Measurements from ENCODE around the gene ADAM10.

ADAM10 gene

DNA sequence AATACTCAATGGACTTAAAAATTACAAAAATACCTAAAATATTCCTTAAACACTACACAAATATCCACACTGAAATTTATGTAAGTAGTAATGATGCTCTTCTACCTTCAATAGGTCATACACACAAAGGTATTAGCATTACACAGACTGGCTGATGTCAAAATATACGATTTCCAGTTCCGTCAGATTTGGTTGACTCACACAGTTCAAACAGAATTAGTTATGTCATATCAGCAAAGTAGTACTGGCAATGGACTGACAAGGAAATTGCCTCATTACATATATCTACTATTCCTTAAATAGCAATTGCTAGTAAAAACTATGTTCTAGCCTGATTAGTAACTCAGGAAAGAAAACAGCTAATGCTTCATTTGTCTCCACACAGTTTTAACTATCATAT lies 70.8 kb downstream of the ADAM10 start:
- no peak overlapping the region for H3K27ac Mint-ChIP-seq
- peaks cover 5% of the 10 kb centered on the region for H3K4me1 Mint-ChIP-seq
- no peak for ATAC-seq
- H3K27me3 Mint-ChIP-seq: no peaks in the 10 kb centered on the region
- H3K9me3 Mint-ChIP-seq: no peaks in the 10 kb centered on the region
- no peak for DNase-seq
- H3K4me3 Mint-ChIP-seq: no peak overlapping the region

DNA sequence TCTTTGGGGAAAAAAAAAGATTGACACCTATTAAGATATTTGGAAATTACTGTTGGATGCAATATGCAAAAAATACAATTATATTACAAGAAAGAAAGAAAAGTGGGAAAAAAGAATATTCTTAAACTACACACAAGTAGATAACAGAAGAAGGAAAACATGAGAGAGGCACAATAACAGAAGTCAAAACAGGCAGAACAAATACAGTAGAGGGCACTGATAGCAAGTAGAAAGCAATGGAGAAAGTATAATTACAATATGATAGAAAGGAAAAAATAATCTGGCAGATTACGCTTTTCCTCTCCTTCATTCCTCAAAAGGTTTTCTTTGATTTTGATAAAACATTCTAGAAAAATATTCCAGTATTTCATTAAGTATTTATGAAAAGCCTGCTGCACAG lies 72.1 kb downstream of the ADAM10 start:
- ATAC-seq (no peak), DNase-seq (no peak)
- H3K27ac Mint-ChIP-seq: peak overlapping the region in 1 of 2 donors; percentile 41
- H3K9me3 Mint-ChIP-seq: no peaks in the 10 kb centered on the region
- H3K4me3 Mint-ChIP-seq: no peak overlapping the region
- H3K4me1 Mint-ChIP-seq: peaks cover 5% of the 10 kb centered on the region
- H3K27me3 Mint-ChIP-seq: no peaks in the 10 kb centered on the region

DNA sequence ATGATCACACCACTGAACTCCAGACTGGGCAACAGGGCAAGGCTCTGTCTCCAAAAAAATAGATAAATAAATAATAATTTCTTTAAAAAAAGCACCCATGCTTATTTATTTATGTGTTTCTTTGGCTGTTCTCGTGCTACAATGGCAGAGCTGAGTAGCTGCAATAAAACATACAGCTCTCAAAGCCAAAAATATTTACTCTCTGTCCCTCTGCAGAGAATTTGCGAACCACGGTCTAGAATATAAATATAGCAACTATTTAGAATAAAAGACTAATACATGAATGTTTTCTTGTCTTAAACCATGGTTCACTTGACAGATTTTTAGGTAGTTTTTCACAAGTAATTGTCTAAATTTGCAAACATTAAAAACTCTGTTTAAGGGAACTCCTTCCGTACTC lies 72.7 kb downstream of the ADAM10 start:
- Mint-ChIP-seq H3K4me3 (no peak overlapping the region), H3K27me3 (no peaks in the 10 kb centered on the region), H3K9me3 (no peaks in the 10 kb centered on the region), H3K27ac (no peak overlapping the region), H3K4me1 (peaks cover 5% of the 10 kb centered on the region)
- no peak for DNase-seq
- no peak for ATAC-seq

DNA sequence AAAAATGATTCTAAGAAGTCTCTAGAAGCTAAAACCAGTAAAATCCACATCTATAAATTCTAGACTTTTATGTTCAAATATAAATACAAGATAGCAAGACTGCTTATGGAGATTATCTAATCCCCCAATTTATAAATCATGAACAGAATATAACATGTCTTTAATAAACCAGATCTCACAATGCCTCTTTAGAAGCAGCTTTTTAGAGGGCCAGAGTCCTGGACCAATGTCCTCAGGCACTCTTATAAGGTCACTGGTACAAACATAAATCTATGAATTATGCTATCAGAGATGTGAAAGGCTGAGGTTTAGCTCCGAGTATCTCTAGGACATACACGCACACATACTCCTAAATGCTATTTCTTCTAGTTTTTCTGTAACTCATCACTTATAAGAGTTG lies 78.3 kb downstream of the ADAM10 start:
- ATAC-seq: no peak
- Mint-ChIP-seq H3K27ac (no peak overlapping the region), H3K9me3 (no peaks in the 10 kb centered on the region), H3K27me3 (no peaks in the 10 kb centered on the region), H3K4me3 (no peak overlapping the region), H3K4me1 (peaks cover 4% of the 10 kb centered on the region)
- no peak for DNase-seq

- Mint-ChIP-seq H3K4me1 (peaks cover 4% of the 10 kb centered on the region), H3K4me3 (no peak overlapping the region), H3K9me3 (no peaks in the 10 kb centered on the region), H3K27ac (no peak overlapping the region), H3K27me3 (no peaks in the 10 kb centered on the region)
- no peak for DNase-seq
- ATAC-seq: no peak
Observed at GRCh38 chr15:58669108-58669507, 80.4 kb downstream of the ADAM10 start.

GRCh38 chr15:58666957-58667356 lies 82.5 kb downstream of the ADAM10 start:
- peak overlapping the region in 1 of 2 donors; percentile 77 for H3K27ac Mint-ChIP-seq
- DNase-seq (no peak), ATAC-seq (no peak)
- H3K27me3 Mint-ChIP-seq: no peaks in the 10 kb centered on the region
- H3K4me3 Mint-ChIP-seq: no peak overlapping the region
- H3K9me3 Mint-ChIP-seq: no peaks in the 10 kb centered on the region
- peaks cover 4% of the 10 kb centered on the region for H3K4me1 Mint-ChIP-seq

DNA sequence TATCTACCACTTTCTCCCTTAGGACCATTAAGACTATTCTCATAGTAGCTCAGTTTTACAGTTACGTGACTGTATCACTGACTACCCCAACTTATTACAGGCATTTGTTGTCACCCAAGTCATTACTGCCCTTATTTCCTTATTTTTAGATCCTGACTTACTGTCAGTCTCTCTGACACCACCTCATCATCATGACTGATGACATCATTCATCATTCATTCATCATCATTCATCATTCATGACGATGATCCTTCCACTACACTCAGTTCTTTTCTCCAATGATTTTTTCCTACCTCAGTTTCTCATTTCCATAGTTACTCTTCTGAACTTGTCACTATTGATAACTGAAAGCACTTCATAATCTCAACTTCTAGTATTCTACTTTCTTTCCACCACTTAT lies 83.8 kb downstream of the ADAM10 start:
- Mint-ChIP-seq H3K4me3 (no peak overlapping the region), H3K4me1 (peaks cover 4% of the 10 kb centered on the region), H3K27me3 (no peaks in the 10 kb centered on the region), H3K9me3 (peaks cover 2 to 4% of the 10 kb centered on the region in 2 donors), H3K27ac (no peak overlapping the region)
- DNase-seq (no peak), ATAC-seq (no peak)

DNA sequence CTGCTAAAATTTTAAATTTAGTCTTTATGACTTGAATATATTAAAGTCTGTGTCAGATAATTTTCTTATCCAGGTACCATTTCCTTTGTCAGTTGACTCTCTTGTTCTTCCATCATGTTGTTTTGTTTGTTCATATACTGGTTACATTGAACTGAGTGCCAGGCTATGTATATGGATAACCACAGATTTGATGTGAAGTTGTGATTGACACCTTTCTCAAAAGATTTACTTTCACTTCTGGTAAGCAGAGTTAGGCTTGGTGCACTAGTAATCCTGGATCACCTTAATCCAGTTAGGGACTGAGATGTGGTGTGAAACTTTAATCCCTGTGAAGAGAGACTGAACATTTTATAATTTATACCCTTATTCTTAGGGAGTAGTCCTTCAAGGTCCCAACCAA lies 99.4 kb downstream of the ADAM10 start:
- no peak for ATAC-seq
- Mint-ChIP-seq H3K4me3 (no peak overlapping the region), H3K9me3 (no peaks in the 10 kb centered on the region), H3K4me1 (no peaks in the 10 kb centered on the region), H3K27me3 (no peaks in the 10 kb centered on the region), H3K27ac (no peak overlapping the region)
- DNase-seq: no peak

- no peaks in the 10 kb centered on the region for H3K27me3 Mint-ChIP-seq
- ATAC-seq (no peak), DNase-seq (no peak)
- H3K9me3 Mint-ChIP-seq: no peaks in the 10 kb centered on the region
- no peaks in the 10 kb centered on the region for H3K4me1 Mint-ChIP-seq
- H3K4me3 Mint-ChIP-seq: no peak overlapping the region
- H3K27ac Mint-ChIP-seq: no peak overlapping the region
Observed at GRCh38 chr15:58649175-58649574, 100.3 kb downstream of the ADAM10 start.

GRCh38 chr15:58643996-58644395 lies 105.5 kb downstream of the ADAM10 start:
- ATAC-seq (no peak), DNase-seq (no peak)
- no peak overlapping the region for H3K27ac Mint-ChIP-seq
- H3K4me1 Mint-ChIP-seq: no peaks in the 10 kb centered on the region
- no peak overlapping the region for H3K4me3 Mint-ChIP-seq
- H3K27me3 Mint-ChIP-seq: no peaks in the 10 kb centered on the region
- no peaks in the 10 kb centered on the region for H3K9me3 Mint-ChIP-seq

DNA sequence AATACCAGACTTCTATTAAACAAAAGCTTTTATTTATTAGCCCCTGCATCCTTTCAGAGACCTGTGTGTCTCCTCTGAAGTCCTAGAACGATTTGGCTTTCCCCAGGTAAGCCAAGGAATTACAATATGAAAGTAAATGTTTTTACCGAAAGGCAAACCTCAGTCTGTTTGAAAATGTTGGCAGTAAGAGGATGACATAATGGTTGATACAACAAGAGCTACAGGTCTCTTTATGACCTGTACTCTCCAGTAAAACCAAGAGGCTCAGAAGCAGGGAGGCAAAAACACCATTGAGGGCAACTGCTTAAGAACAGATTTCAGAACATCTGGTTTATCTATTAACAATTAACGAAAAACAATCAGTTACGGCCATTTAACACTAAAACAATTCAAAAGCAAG lies 107.8 kb downstream of the ADAM10 start:
- DNase-seq: no peak
- Mint-ChIP-seq H3K9me3 (no peaks in the 10 kb centered on the region), H3K4me1 (no peaks in the 10 kb centered on the region), H3K27me3 (no peaks in the 10 kb centered on the region), H3K4me3 (no peak overlapping the region), H3K27ac (no peak overlapping the region)
- ATAC-seq: no peak

- H3K27ac Mint-ChIP-seq: peak overlapping the region in 1 of 2 donors; percentile 12
- no peak for DNase-seq
- no peak overlapping the region for H3K4me3 Mint-ChIP-seq
- no peaks in the 10 kb centered on the region for H3K4me1 Mint-ChIP-seq
- no peaks in the 10 kb centered on the region for H3K27me3 Mint-ChIP-seq
- ATAC-seq: no peak
- H3K9me3 Mint-ChIP-seq: no peaks in the 10 kb centered on the region
Observed at GRCh38 chr15:58639992-58640391, 109.5 kb downstream of the ADAM10 start.

DNA sequence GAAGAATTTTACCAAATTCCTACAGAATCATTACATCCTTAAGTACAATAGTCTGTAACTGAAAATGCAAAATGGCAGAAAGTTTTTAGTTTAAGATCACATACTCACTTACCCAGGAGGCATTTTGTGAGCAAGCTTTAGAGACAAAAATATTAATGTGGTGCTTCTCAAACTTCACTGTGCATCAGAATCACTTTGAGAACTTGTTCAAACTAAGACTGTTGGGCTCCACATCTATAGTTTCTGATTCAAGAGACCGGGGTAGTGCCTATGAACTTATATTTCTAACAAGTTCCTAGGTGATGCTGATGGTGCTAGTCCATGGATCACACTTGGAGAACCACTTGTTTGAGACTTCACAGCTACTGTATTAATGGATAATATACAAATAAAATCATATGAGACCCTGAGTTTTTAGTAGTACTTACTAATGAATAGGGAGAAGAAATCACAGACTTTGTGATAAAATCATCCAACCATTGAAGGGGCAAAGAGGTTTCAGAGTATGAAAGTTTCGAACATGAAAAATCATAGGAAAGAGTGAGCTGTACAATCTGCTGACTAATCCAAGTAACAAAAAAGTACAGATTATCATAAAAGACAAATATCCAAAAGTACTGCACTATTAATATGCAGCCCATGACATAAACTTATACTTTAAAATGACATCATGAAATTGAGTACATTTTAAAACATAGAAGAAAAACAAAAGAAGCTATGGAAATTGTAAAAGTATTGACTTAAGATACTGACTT lies 110.3 kb downstream of the ADAM10 start:
- no peaks in the 10 kb centered on the region for H3K4me1 Mint-ChIP-seq
- H3K4me3 Mint-ChIP-seq: no peak overlapping the region
- no peaks in the 10 kb centered on the region for H3K9me3 Mint-ChIP-seq
- H3K27me3 Mint-ChIP-seq: no peaks in the 10 kb centered on the region
- H3K27ac Mint-ChIP-seq: no peak overlapping the region
- ATAC-seq: no peak
- DNase-seq: no peak

GRCh38 chr15:58632789-58633188 lies 116.7 kb downstream of the ADAM10 start:
- H3K27ac Mint-ChIP-seq: no peak overlapping the region
- H3K9me3 Mint-ChIP-seq: no peaks in the 10 kb centered on the region

GRCh38 chr15:58631319-58631718 lies 118.2 kb downstream of the ADAM10 start:
- peak overlapping the region in 1 of 2 donors; percentile 63 for H3K27ac Mint-ChIP-seq
- H3K4me3 Mint-ChIP-seq: no peak overlapping the region
- peaks cover 30% of the 10 kb centered on the region for H3K4me1 Mint-ChIP-seq
- DNase-seq (no peak), ATAC-seq (no peak)
- H3K27me3 Mint-ChIP-seq: no peaks in the 10 kb centered on the region
- H3K9me3 Mint-ChIP-seq: no peaks in the 10 kb centered on the region

More at GRCh38 chr15:58632789-58633188, 116.7 kb downstream of the ADAM10 start:
- H3K4me1 Mint-ChIP-seq: peaks cover 17% of the 10 kb centered on the region
- no peak overlapping the region for H3K4me3 Mint-ChIP-seq
- H3K27me3 Mint-ChIP-seq: no peaks in the 10 kb centered on the region
- DNase-seq: no peak
- no peak for ATAC-seq

GRCh38 chr15:58629625-58630024 lies 119.9 kb downstream of the ADAM10 start:
- no peaks in the 10 kb centered on the region for H3K27me3 Mint-ChIP-seq

More at GRCh38 chr15:58629625-58630024, 119.9 kb downstream of the ADAM10 start:
- DNase-seq (no peak), ATAC-seq (no peak)
- peaks cover 34% of the 10 kb centered on the region for H3K4me1 Mint-ChIP-seq
- H3K9me3 Mint-ChIP-seq: no peaks in the 10 kb centered on the region
- no peak overlapping the region for H3K27ac Mint-ChIP-seq
- H3K4me3 Mint-ChIP-seq: no peak overlapping the region
